OCI-LY3 (cell line): ENCODE results near the gene GRIFIN.

Experiments used
- CTCF ChIP-seq: fragments of 200-600, 300-600 bp; sonication (generic); IDR thresholded peaks from 2 replicates; pipeline ENCODE4 v1.5.1; 2014; ENCODE audit warnings: antibody characterized with exemption, low read length, low read depth
- EZH2phosphoT487 ChIP-seq: fragments of 200-600 bp; shearing (Covaris generic); IDR thresholded peaks from 2 replicates; pipeline ENCODE4 v1.6.1; 2018; ENCODE audit warnings: antibody characterized with exemption, mixed run types, low read depth

DNA sequence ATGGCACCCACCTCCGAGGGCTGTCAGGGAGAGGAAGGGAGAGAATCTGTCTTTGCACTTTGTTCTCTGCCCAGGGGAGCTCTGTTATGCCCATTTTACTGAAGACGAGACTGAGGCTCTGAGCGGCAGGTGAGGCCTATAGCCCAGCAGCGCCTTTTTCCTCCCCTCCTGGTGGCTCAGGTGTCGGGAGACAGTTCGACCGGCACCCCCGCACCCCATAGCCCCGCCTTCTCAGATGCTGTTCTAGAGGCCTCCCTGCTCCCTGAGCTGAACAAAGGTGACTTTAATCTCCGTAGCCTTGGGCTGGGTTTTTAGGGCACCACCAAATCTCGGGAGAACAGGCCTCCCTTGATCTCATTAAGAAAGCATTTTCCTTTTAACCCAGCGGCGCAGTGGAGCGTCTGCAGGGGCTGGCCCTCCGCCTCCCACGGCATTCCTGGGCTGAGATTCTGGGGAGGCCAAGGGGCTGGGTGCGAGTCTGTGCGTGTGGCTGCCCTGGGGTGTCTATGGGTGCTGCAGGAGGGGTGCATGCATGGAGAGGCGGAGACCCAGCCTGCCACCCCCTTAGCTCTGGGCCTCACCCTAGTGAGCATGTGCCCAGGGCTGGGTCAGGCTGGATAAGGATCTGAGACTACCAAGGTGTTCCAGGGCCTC is 46.7 kb upstream of the GRIFIN start:
- no peak for TF ChIP-seq CTCF
- TF ChIP-seq EZH2phosphoT487 = no peak
